RPMI7951 (cell line): ENCODE data around the gene INO80B. TPM values are rescaled to one million over a fixed set of nuclear protein-coding genes. Genes with fewer than 3 reads are reported as not detected.

Experiments used
- DNase-seq: peaks from one replicate; pipeline ENCODE4 v3.0.0-alpha.2; 2012; ENCODE audit warnings: low read depth
- total RNA-seq: library from RNA; depleted of rRNA; stranded (reverse); fragments of >200 nt; shearing (Covaris generic); gene quantifications from 2 replicates; pipeline ENCODE4 v1.2.3, GENCODE V29; 2014; rRNA removed

The INO80B gene
- total RNA-seq, 1 experiment from 2014 or later: 27.3 TPM

GRCh38 chr2:74502147-74502719 lies 47.3 kb downstream of the INO80B start:
- peak; percentile 27 for DNase-seq

DNA sequence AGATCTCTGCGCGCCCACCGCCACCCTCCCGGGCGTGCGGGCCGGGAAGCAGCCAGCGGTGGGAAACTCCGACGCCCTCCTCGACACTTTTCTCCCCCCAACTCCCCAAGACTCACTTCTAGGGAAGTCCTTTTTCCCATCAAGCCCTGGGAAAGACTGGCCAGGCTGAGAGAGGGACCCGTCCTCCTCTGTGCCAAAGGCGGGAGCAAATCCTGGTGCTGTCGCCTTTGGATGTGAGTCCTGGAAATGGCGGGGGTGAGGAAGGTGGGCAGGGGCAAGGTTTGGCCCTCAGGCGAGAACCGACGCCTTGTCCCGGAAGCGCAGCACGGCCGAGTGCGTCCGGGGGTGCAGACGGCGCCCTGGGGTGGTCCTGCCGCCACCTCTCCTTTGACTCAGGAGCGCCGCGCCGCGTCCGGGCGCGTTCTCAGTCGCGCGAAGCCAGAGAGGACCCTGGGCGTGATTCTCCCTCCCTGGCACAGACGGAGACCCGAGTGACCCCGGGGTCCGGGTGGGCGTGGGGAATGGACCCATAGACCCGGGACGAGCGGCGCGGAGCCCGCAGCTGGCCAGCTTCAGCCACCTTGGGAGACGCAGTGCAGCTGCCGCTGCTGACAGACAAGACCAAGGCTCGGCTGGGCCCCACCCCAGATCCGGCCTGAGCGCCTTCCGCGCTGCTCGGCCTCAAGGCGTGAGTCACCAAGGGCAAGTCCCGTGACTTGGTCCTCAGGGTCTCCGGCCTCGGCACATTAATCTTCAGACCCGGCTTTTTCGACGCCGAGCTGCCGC lies 48.0 kb downstream of the INO80B start:
- DNase-seq: peak; percentile 88

DNA sequence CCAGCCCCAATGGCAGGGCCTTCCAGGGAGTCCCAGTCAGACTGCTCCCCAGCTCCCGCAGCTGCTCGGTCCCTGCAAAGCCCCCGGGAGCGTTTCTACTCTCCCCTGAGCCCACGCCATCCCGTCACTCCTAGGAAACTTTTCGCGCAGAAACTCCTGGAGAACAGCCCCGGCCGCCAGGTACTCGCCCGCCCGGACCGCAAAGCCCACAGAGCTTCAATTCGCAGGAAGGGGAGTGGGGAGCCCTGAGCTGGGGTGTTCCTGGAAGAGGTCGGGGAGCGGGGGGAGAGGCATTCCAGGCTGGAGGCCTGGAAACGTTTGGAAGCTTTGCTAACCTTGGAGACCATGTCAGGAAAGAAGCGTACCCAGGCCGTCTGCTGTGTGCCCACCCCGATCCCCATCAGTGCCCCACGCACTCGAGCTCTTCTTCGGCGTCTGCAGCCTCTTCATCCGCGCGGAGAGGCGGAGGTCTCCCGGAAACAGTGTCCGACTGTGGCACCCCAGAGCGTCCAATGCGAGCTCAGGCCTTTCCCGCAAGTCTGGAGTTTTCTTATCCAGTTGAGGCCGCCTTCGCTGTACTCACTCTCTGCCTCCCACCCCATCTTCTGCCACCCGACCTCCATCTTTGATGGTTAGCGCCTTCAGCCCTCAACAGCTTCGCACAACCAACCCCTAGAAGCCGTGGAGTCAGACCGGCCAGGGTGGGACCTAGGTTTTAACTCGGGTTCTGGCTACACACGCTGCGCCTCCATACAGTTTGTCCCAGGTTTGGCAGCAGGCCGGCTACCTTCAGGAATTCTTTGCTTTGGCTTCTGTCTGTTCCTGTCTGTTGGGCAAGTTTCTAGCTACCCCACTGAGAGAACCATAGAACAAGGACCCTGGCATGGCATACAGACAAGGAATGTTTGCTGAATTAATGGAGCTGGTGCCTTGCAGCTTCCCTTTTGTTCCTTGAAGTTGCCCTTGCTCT lies 48.9 kb downstream of the INO80B start:
- DNase-seq: peak; percentile 59

DNA sequence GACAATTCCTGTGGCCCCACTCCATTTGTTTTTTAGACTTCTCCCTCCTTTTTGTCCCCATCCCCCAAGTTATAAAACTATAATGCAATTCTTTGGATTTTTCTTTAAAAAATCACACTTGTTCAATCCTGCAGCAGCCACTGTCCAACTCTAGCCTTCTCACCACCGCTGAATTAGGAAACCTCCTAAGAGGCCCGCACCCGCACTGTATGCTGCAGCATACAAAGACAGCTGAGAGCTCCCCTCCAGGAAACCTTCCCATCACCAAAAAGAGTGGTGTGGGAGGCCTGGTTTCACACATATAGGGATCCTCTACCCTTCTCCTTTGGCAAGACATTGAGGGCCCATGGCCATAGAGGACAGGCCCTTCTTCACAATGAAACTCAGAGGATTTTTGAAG lies 49.7 kb downstream of the INO80B start:
- no peak for DNase-seq

DNA sequence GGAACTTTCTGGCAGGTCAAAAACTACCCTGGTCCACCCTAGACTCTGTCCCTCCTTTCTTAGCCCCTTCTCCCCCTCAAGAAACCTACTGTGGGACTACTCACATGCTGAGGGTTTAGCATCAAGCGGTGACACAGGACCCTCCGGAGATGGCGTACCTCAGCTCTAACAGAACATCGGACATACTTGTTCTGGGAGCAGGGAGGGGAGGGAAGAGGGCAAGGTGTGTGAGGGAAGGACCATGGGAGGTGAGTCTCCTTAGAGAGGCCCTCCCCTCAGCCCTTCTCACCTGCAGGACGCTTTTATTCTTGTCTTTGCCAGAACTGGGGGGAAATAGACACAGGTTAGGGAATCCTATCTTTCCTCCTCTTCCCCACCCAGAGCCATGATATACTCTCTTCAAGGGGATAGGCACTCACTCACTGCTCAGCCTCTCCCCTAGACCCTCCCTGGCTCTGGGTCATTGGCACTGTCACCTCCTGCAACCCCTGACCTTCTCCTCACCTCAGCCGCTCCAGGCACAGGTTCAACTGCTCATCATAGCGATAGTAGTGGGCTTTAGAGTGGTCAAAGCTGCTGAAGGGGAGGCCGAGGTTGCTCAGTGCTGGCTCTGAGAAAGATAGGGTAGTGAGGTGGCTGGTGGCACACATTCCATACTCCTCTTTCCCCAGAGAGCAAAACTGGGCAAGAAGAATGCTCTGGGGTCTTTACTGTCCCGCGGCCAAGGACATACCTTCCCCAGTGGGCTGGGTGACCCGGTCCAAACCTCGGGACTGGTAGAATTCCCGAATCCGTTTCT lies 50.8 kb downstream of the INO80B start:
- no peak for DNase-seq

- peak; percentile 97 for DNase-seq
Measured at GRCh38 chr2:74507145-74507925, 52.4 kb downstream of the INO80B start, which contains the start of gene PCGF1. Gene PCGF1, minus strand, starts transcription at chr2:74507695. Its CDS starts 27 bp downstream, at chr2:74507668.

Other genes starting within 250 kb of the INO80B start
- gene SLC4A5, start 111.7 kb upstream of the INO80B start, total RNA-seq: 0.10 TPM in 1 of 2 replicates, not detected in the other
- gene DCTN1, start 74.8 kb upstream of the INO80B start, total RNA-seq: 88.8 and 93.3 TPM in 2 replicates
- 1.2 and 1.3 TPM in 2 replicates for gene C2orf81, start 33.5 kb upstream of the INO80B start, total RNA-seq
- gene WDR54, start 33.4 kb upstream of the INO80B start, total RNA-seq: 119 and 120 TPM in 2 replicates
- gene RTKN, start 13.2 kb upstream of the INO80B start, total RNA-seq: 15.1 and 17.7 TPM in 2 replicates
- gene WBP1, start 3.4 kb downstream of the INO80B start, total RNA-seq: 66.5 and 70.5 TPM in 2 replicates
- 41.0 and 44.6 TPM in 2 replicates for gene MOGS, start 10.3 kb downstream of the INO80B start, total RNA-seq
- 86.4 and 95.5 TPM in 2 replicates for gene MRPL53, start 17.6 kb downstream of the INO80B start, total RNA-seq
- 12.3 and 14.3 TPM in 2 replicates for gene CCDC142, start 27.9 kb downstream of the INO80B start, total RNA-seq
- 17.3 and 17.5 TPM in 2 replicates for gene TTC31, start 28.0 kb downstream of the INO80B start, total RNA-seq
- gene LBX2, start 44.5 kb downstream of the INO80B start, total RNA-seq: 6.7 and 10.6 TPM in 2 replicates
- 42.3 and 44.7 TPM in 2 replicates for gene PCGF1, start 52.6 kb downstream of the INO80B start, total RNA-seq
- gene TLX2, start 59.4 kb downstream of the INO80B start, total RNA-seq: 4.2 and 5.5 TPM in 2 replicates
- 0.20 and 0.36 TPM in 2 replicates for gene DQX1, start 71.1 kb downstream of the INO80B start, total RNA-seq
- gene AUP1, start 74.6 kb downstream of the INO80B start, total RNA-seq: 132 and 144 TPM in 2 replicates
- gene HTRA2, start 74.8 kb downstream of the INO80B start, total RNA-seq: 70.3 and 71.4 TPM in 2 replicates
- 93.6 and 108 TPM in 2 replicates for gene LOXL3, start 98.9 kb downstream of the INO80B start, total RNA-seq
- gene DOK1, start 99.6 kb downstream of the INO80B start, total RNA-seq: 1.8 and 3.1 TPM in 2 replicates
- gene M1AP, start 193.2 kb downstream of the INO80B start, total RNA-seq: 0.36 TPM in 1 of 2 replicates, not detected in the other
- 6.4 and 7.1 TPM in 2 replicates for gene SEMA4F, start 199.2 kb downstream of the INO80B start, total RNA-seq